RPMI8226 (cell line): Measurements from ENCODE around the gene SLC12A1.

Source experiments
- DNase-seq: peaks from one replicate; pipeline ENCODE4 v3.0.0-alpha.2; 2015

Gene SLC12A1

GRCh38 chr15:48244921-48245320, 38.8 kb downstream of the SLC12A1 start:
- DNase-seq = no peak

GRCh38 chr15:48248414-48248813, 42.3 kb downstream of the SLC12A1 start:
- DNase-seq = no peak

GRCh38 chr15:48250640-48251076, 44.6 kb downstream of the SLC12A1 start:
- peak; percentile 66 for DNase-seq

- no peak for DNase-seq
Measured at GRCh38 chr15:48253172-48253571, 47.1 kb downstream of the SLC12A1 start.

- DNase-seq = no peak
Measured at GRCh38 chr15:48265135-48265534, 59.0 kb downstream of the SLC12A1 start.

- DNase-seq = no peak
Measured at GRCh38 chr15:48266024-48266689, 60.1 kb downstream of the SLC12A1 start.

- DNase-seq = no peak
Measured at GRCh38 chr15:48267766-48268165, 61.7 kb downstream of the SLC12A1 start.

GRCh38 chr15:48273049-48273448, 66.9 kb downstream of the SLC12A1 start:
- DNase-seq = no peak

- DNase-seq = no peak
Measured at GRCh38 chr15:48278666-48279065, 72.6 kb downstream of the SLC12A1 start.

- no peak for DNase-seq
Measured at GRCh38 chr15:48279608-48280007, 73.5 kb downstream of the SLC12A1 start.

GRCh38 chr15:48281674-48282073, 75.6 kb downstream of the SLC12A1 start:
- no peak for DNase-seq

- DNase-seq = no peak
Measured at GRCh38 chr15:48282216-48282615, 76.1 kb downstream of the SLC12A1 start.

GRCh38 chr15:48283396-48284145, 77.5 kb downstream of the SLC12A1 start:
- DNase-seq = no peak

- peak; percentile 81 for DNase-seq
Measured at GRCh38 chr15:48285329-48286214, 79.5 kb downstream of the SLC12A1 start.

- no peak for DNase-seq
Measured at GRCh38 chr15:48289628-48290027, 83.5 kb downstream of the SLC12A1 start.

- no peak for DNase-seq
Measured at GRCh38 chr15:48292458-48292857, 86.4 kb downstream of the SLC12A1 start.

GRCh38 chr15:48297668-48298067, 91.6 kb downstream of the SLC12A1 start:
- DNase-seq = no peak

- no peak for DNase-seq
Measured at GRCh38 chr15:48298914-48299313, 92.8 kb downstream of the SLC12A1 start.

- no peak for DNase-seq
Measured at GRCh38 chr15:48300038-48300437, 93.9 kb downstream of the SLC12A1 start.

GRCh38 chr15:48304398-48304797, 98.3 kb downstream of the SLC12A1 start:
- DNase-seq = no peak

GRCh38 chr15:48306639-48307038, 100.5 kb downstream of the SLC12A1 start:
- no peak for DNase-seq

- no peak for DNase-seq
Measured at GRCh38 chr15:48307586-48307985, 101.5 kb downstream of the SLC12A1 start.

- DNase-seq = no peak
Measured at GRCh38 chr15:48309740-48310139, 103.6 kb downstream of the SLC12A1 start.
